NCI-H146 treated with DMSO at 0.1 percent for 48 hours (cell line): ENCODE results near the gene SLC17A9.

Source experiments
- DNase-seq: peaks from one replicate; lab custom pipeline; 2025; ENCODE audit not compliant: unreplicated experiment; lab: John Stamatoyannopoulos, UW

Gene SLC17A9

GRCh38 chr20:62999580-62999979 is 47.1 kb downstream of the SLC17A9 start:
- DNase-seq = no peak

GRCh38 chr20:63000036-63000435 is 47.5 kb downstream of the SLC17A9 start:
- no peak for DNase-seq

DNA sequence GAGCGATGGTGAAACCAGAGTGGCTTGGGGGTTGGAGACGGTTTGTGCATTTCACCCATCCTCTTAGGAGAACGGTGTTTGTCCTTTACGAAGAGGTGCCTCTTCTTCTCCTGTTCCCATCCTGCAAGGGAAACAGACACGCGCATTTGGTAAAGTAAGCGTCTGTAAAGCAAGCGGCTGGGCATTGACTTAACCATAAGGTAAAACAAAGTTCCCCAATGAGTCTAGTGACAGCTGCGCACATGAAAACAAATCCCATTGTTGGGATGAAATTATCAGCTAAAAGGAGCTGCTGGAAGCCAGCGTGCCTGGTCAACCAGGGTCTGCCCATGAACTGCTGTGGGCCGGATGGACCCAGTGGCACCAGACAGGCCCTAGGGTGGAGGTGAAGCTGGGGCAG is 48.4 kb downstream of the SLC17A9 start:
- DNase-seq = no peak

GRCh38 chr20:63002511-63002910 is 50.0 kb downstream of the SLC17A9 start:
- DNase-seq = no peak

GRCh38 chr20:63003546-63003945 is 51.0 kb downstream of the SLC17A9 start:
- DNase-seq = no peak

- no peak for DNase-seq
These were observed 52.3 kb downstream of the SLC17A9 start for GRCh38 chr20:63004607-63005364.

DNA sequence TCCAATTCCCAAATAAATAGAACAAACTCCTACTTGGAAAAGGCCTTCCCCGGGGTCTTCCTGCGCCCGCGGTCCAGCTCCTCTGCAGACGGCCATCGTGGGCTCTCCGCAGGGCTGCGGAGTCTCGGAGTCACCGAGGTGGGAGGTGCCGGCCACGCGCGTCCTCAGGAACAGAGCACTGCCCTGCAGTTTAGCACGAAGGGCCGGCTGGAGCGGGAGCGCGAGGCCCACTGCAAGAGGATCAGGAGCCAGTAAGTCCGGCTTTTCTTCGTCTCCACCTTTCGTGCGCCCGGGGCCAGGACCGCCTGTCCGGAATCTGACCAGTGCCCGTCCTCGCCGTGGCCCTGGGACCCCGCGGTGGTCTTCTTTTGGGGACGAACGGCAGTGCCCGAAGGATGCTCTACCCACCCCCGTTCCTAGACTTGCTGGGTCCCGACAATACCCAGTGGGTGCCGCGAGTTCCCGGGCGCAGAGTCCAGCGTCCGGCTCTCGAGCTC is 52.9 kb downstream of the SLC17A9 start:
- no peak for DNase-seq

DNA sequence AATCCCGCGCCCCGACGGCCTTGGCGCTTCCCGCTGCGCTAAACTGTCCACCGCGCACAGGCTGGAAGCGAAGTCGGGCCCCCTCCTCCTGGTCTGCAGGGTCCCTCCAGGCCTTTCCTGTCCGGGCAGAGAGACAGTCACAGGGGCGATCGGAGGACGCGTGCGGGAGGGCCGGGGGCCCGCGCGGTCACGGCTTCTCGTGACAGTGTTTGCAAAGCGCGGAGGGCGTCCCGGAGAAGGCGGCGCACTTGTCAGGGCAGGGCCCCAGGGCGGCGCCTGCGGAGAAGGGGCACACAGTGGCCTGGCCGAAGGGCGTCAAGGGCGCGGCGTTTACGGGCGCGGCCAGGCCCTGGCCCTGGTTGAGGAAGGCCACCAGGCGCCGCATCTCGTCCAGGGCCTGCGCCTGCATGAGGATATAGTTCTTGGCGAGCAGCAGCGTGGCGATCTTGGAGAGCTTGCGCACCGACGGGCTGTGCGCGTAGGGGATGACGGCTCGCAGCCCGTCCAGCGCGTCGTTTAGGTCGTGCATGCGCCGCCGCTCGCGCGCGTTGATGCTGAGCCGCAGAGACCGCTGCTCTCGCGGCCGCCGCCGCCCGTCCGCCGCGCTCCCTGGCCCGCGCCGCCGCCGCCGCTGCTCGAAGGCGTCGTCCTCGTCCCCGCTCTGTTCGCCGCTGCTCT is 53.5 kb downstream of the SLC17A9 start:
- DNase-seq = no peak

GRCh38 chr20:63006540-63007359 is 54.2 kb downstream of the SLC17A9 start, which contains the start of gene BHLHE23:
Gene BHLHE23, minus strand, starts transcription at chr20:63006964. Its CDS starts 190 bp downstream, at chr20:63006774.
- DNase-seq = no peak

- DNase-seq = no peak
These were observed 54.8 kb downstream of the SLC17A9 start for GRCh38 chr20:63007360-63007645.

GRCh38 chr20:63007646-63008488 is 55.4 kb downstream of the SLC17A9 start:
- DNase-seq = no peak

- DNase-seq = no peak
These were observed 56.1 kb downstream of the SLC17A9 start for GRCh38 chr20:63008541-63009044.

DNA sequence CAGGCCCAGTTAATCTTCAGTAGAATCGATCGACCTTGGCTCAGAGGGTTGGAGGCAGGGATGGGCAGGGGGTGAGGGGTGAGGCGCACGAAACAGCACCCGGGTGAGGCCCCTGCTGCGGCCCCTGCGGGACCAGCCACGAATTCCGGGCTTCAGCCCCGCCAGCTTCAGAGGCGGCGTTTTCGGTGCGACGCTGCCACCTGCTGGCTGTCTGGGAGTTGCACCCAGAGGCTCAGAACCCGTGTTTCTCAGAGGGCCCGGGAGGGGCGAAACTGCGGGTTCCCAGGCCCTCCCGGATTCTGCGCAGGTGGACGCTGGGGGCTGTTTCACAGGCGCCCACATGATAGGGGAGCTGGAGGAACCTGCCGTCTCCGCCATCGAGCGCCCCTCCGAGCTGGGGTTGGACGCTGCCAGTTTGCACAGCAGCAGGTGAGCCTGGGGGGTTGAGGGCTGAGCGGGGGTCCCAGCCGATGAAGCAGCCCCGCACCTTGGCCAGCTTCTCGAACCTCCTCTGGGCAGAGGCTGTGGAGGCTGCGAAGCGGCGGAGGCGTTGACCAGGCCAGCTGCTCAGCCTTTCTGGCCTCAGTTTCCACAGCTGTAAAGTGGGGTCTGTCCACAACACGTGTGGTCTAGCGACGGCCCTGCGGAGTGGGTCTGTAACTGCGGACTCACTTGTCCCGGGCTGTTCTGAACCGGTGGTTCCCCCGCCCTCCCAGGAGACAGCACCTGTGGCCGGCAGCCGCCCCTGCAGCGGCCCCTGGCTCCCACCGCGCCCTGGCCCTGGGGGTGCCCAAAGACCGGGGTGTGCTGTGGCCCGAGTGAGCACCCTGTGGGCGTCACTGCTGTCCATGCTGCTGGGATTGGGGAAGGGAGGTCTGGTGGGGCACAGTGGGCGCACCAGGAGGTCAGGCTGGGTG is 56.8 kb downstream of the SLC17A9 start:
- peak; percentile 55 for DNase-seq

DNA sequence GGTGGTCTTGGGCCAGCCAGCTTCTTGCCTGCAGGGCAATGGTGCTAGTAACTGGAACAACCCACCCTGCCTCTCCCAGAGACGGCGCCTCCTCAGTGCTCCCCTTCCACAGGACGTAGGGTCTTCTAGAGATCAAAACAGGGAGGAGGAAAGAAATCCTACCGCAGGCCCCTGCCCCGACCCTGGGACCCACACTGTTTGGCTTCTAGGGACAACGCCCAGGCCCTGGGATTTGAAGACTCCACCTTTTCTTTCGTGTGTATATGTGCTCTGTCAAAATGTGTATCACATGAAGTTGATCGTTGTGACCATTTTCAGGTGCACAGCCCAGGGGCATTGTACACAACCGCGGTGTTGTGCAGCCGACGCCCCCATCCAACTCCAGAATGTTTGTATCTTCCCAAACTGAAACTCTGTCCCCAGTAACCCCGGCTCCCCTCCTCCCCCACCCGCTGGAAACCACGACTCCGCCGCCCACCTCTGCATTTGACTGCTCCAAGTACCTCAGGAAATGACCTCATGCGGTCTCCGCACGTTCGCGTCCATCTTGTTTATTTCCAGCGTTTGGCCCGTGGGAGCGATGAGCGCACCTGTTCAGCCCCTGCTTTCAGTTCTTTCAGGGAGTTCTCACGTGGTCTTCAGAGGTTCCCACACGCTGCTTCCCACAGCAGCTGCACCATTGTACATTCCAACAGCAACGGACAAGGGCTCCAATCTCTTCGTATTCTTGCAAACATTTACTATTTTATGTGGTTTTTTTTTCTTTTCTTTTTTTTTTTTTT is 57.7 kb downstream of the SLC17A9 start:
- DNase-seq = peak; percentile 46

DNA sequence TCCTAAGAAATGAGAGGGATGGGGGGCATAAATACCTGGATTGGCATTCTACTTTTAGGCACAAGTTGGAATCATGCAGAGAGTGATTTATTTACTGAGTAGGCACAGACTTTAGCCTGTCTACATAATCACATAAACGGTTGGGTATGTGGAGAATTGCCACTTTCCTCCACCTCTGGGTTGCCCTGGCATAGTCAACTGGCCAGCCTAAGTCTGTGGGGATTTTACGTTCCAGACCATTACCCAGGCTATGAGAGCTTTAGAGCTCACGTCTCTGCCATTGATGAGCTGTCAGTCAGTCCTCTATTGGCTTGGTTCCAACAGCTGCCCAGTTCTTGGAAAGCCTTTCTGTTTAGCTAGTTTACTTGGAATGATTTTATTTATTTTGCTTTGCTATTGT is 59.3 kb downstream of the SLC17A9 start:
- no peak for DNase-seq

GRCh38 chr20:63013207-63013606 is 60.7 kb downstream of the SLC17A9 start:
- no peak for DNase-seq

GRCh38 chr20:63014287-63014686 is 61.8 kb downstream of the SLC17A9 start:
- no peak for DNase-seq

GRCh38 chr20:63014710-63015109 is 62.2 kb downstream of the SLC17A9 start:
- DNase-seq = peak; percentile 19
